Kidney (tissue), 22 donors: Measurements from ENCODE around the gene KRTAP5-6. TPM values are rescaled to one million over a fixed set of nuclear protein-coding genes. Genes with fewer than 3 reads are reported as not detected.

Experiments
- DNase-seq, 5 donors: peaks; one replicate each; pipeline ENCODE4 v3.0.0-alpha.2; 2013 to 2020
- FAIRE-seq: peaks from 2 replicates; lab custom pipeline; 2012; peaks lifted over from hg19 to GRCh38; lab: Jason Lieb, UNC
- H3K27ac ChIP-seq, 2 donors: one replicate each; pipeline ENCODE4 v1.7.0; 2013; ENCODE audit warnings: low read depth in 2 of 2, low read length in 2 of 2, inconsistent platforms in 1 of 2
- H3K27me3 ChIP-seq: one replicate; pipeline ENCODE4 v1.7.1; 2013; ENCODE audit warnings: low read length, inconsistent platforms; ENCODE audit not compliant: control insufficient read depth, insufficient read depth
- H3K36me3 ChIP-seq, 3 donors: one replicate each; pipeline versions ENCODE4 v1.7.0 to v1.7.1; 2013; ENCODE audit warnings: low read length in 3 of 3, control low read depth in 1 of 3, inconsistent platforms in 1 of 3; ENCODE audit not compliant: insufficient read depth in 3 of 3, control insufficient read depth in 2 of 3
- H3K4me1 ChIP-seq, 3 donors: one replicate each; pipeline versions ENCODE4 v1.7.0 to v1.7.1; 2013; ENCODE audit warnings: low read length in 3 of 3, inconsistent platforms in 1 of 3, low read depth in 1 of 3; ENCODE audit not compliant: control insufficient read depth in 2 of 3, insufficient read depth in 2 of 3
- H3K4me3 ChIP-seq, 3 donors: one replicate each; pipeline versions ENCODE4 v1.7.0 to v1.8.1; 2013; ENCODE audit warnings: low read length in 3 of 3, control low read depth in 1 of 3, inconsistent platforms in 1 of 3
- H3K9ac ChIP-seq, 3 donors: one replicate each; pipeline versions ENCODE4 v1.7.0 to v1.7.1; 2013; ENCODE audit warnings: low read length in 3 of 3, control low read depth in 1 of 3, inconsistent platforms in 1 of 3
- H3K9me3 ChIP-seq, 3 donors: one replicate each; pipeline versions ENCODE4 v1.7.0 to v1.7.1; 2013; ENCODE audit warnings: low read length in 3 of 3, control low read depth in 1 of 3, inconsistent platforms in 1 of 3; ENCODE audit not compliant: control insufficient read depth in 2 of 3, insufficient read depth in 1 of 3
- CTCF ChIP-seq: IDR thresholded peaks from 3 replicates; pipeline ENCODE4 v1.5.1; 2012; ENCODE audit warnings: mild to moderate bottlenecking, moderate library complexity, borderline replicate concordance; ENCODE audit not compliant: insufficient read depth; ENCODE audit errors: extremely low read depth
- intact Hi-C: fragments of 100-400 bp; cut with DNase I; formaldehyde crosslinking; loops from one replicate; pipeline ENCODE4 v1.11.1; 2022
- long read RNA-seq, 10 donors: library from polyadenylated mRNA in 1 of 10; unstranded in 1 of 10; transcript quantifications; one replicate each; pipeline ENCODE4 v2.0.0 and lab custom pipeline, GENCODE V29; 2021 to 2026
- polyA plus RNA-seq: library from polyadenylated mRNA; stranded (reverse); fragments of 350-450 nt; fragmentation: Illumina TruSeq; extraction: RNeasy Lipid Tissue Mini Kit (QIAGEN cat#74804); gene quantifications from one replicate; pipeline ENCODE4 v1.2.3, GENCODE V29; 2014; ENCODE audit warnings: low read depth, low replicate concordance; ENCODE audit not compliant: insufficient read depth
- total RNA-seq: library from RNA; stranded (reverse); fragmentation: NEBNext Ultra II Directional; extraction: Animal tissue kit (Norgen Biotek cat#: 25700); gene quantifications from one replicate; pipeline ENCODE4 v1.2.1, GENCODE V29; 2021
- donor health status: control.
- donor health status: control.
- donor health status: control.
- donor health status: control.
- donor health status: control.
- donor health status: DM: yes; HTN: yes; CAD: no.
- donor health status: Normal renal cell carcinoma (clear cell type).

The KRTAP5-6 gene
- total RNA-seq = not detected
- polyA plus RNA-seq = not detected
- long read RNA-seq, donor 1 = 0 reads
- long read RNA-seq, donor 2 = 0 reads
- long read RNA-seq, donor 3 = 0 reads
- long read RNA-seq, donor 4 = 0 reads
- long read RNA-seq, donor 5 = 0 reads
- long read RNA-seq, donor 6 = 0 reads
- long read RNA-seq, donor 7 = 0 reads
- long read RNA-seq, donor 8 = 0 reads
- long read RNA-seq, donor 9 = 0 reads
- long read RNA-seq, donor 10, partial matches to known transcripts = 0 of 1 reads
- long read RNA-seq, donor 10, other reads (novel, unspliced or antisense) = 0 of 1 reads

- FAIRE-seq (no peak), DNase-seq (peak in 1 of 5 donors; percentile 11)
- Histone ChIP-seq H3K9me3 (no peaks in the 10 kb centered on the region), H3K4me3 (no peak within 1 kb of the TSS), H3K4me1 (peaks cover 0 to 7% (median 4%) of the 10 kb centered on the region in 3 donors), H3K9ac (no peak within 1 kb of the TSS), H3K27ac (peak within 1 kb of the TSS in 1 of 2 donors; percentile 5), H3K36me3 (no peaks in the 10 kb centered on the region), H3K27me3 (no peaks in the 10 kb centered on the region)
- intact Hi-C loops = loop anchor here (5.0 kb wide), 1 partner anchor 455 kb away; no protein-coding TSS in a partner anchor
- no peak for TF ChIP-seq CTCF
These were observed at the start of gene KRTAP5-6 for GRCh38 chr11:1696608-1697570. TSS of gene KRTAP5-6 (plus strand) at chr11:1697195. CDS start at chr11:1697246, 51 bp downstream.

GRCh38 chr11:1647901-1648652 is 48.9 kb upstream of the KRTAP5-6 start:
- DNase-seq (peak in 1 of 5 donors; percentile 59), FAIRE-seq (no peak)
- no peak overlapping the region for H3K4me3 ChIP-seq
- H3K27ac ChIP-seq = no peak overlapping the region
- no peak overlapping the region for H3K9ac ChIP-seq
- H3K36me3 ChIP-seq = no peaks in the 10 kb centered on the region
- no peaks in the 10 kb centered on the region for H3K27me3 ChIP-seq
- H3K9me3 ChIP-seq = no peaks in the 10 kb centered on the region
- H3K4me1 ChIP-seq = peaks cover 0 to 4% (median 0%) of the 10 kb centered on the region in 3 donors
- intact Hi-C loops = no loop called here
- no peak for TF ChIP-seq CTCF

- Histone ChIP-seq H3K4me1 (peaks cover 0 to 6% (median 0%) of the 10 kb centered on the region in 3 donors), H3K27me3 (no peaks in the 10 kb centered on the region), H3K9me3 (no peaks in the 10 kb centered on the region), H3K4me3 (no peak overlapping the region), H3K36me3 (no peaks in the 10 kb centered on the region), H3K27ac (no peak overlapping the region), H3K9ac (no peak overlapping the region)
- intact Hi-C loops = no loop called here
- FAIRE-seq (no peak), DNase-seq (peak in 1 of 5 donors; percentile 35)
- no peak for TF ChIP-seq CTCF
These were observed 48.2 kb upstream of the KRTAP5-6 start for GRCh38 chr11:1648653-1649420.
